SJCRH30 (cell line): ENCODE measurements around the gene DHRS4. TPM values are rescaled to one million over a fixed set of nuclear protein-coding genes. Genes with fewer than 3 reads are reported as not detected.
"Not testable (repeated sequence)": the region's sequence is repeated elsewhere in the genome, so short reads cannot be mapped to it uniquely, and the experiment has no call there.

Experiments used
- DNase-seq, 2 experiments: peaks; one replicate each; pipeline ENCODE4 v3.0.0-alpha.2; 2015 to 2020
- H3K27ac ChIP-seq: fragments of 250-450 bp; sonication (Bioruptor Pico); 2 replicates; pipeline ENCODE4 v1.5.1; 2020; ENCODE audit warnings: mild to moderate bottlenecking, moderate library complexity
- H3K27me3 ChIP-seq: fragments of 250-450 bp; sonication (Bioruptor Pico); 2 replicates; pipeline ENCODE4 v1.5.1; 2020; ENCODE audit warnings: mild to moderate bottlenecking, moderate library complexity
- H3K36me3 ChIP-seq: fragments of 250-450 bp; sonication (Bioruptor Pico); 2 replicates; pipeline ENCODE4 v1.5.1; 2020; ENCODE audit warnings: mild to moderate bottlenecking, moderate library complexity
- H3K4me1 ChIP-seq: fragments of 250-450 bp; sonication (Bioruptor Pico); 2 replicates; pipeline ENCODE4 v1.5.1; 2020; ENCODE audit warnings: mild to moderate bottlenecking, moderate library complexity
- H3K4me3 ChIP-seq: fragments of 250-450 bp; sonication (Bioruptor Pico); 2 replicates; pipeline ENCODE4 v1.5.1; 2020; ENCODE audit warnings: mild to moderate bottlenecking, moderate library complexity
- H3K9me3 ChIP-seq: fragments of 250-450 bp; sonication (Bioruptor Pico); replicated peaks from 2 replicates; pipeline ENCODE4 v1.5.1; 2020; ENCODE audit warnings: mild to moderate bottlenecking, moderate library complexity
- total RNA-seq: library from RNA; depleted of rRNA; stranded (reverse); fragments of >200 nt; shearing (Covaris generic); gene quantifications from 2 replicates; pipeline ENCODE4 v1.2.3, GENCODE V29; 2014; rRNA removed

The DHRS4 gene
- total RNA-seq, 1 experiment from 2014 or later: 18.3 TPM

DNA sequence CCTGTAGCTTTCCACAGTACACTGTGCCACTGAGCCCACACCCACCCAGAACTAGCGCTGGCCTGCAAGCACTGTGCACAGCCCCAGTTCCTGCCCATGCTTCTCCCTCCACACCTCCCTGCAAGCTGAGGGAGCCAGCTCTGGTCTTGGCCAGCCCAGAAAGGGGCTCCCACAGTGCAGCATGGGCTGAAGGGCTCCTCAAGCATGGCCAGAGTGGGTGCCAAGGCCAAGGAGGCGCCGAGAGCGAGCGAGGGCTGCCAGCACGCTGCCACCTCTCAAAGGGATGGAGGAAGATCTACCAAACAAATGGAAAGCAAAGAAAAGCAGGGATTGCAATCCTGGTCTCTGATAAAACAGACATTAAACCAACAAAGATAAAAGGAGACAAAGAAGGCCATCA is 62.2 kb downstream of the DHRS4 start:
- not testable (repeated sequence) for H3K4me1 ChIP-seq, H3K4me3 ChIP-seq, DNase-seq, H3K27ac ChIP-seq, H3K36me3 ChIP-seq, H3K9me3 ChIP-seq, H3K27me3 ChIP-seq

Other genes starting within 250 kb of the DHRS4 start
- gene DHRS4L2, start 35.2 kb downstream of the DHRS4 start, total RNA-seq: 11.1 and 11.7 TPM in 2 replicates
- 0.20 and 0.40 TPM in 2 replicates for gene CARMIL3, start 98.2 kb downstream of the DHRS4 start, total RNA-seq
- gene CPNE6, start 117.8 kb downstream of the DHRS4 start, total RNA-seq: not detected in 2 replicates
- gene PCK2, start 140.5 kb downstream of the DHRS4 start, total RNA-seq: 14.9 and 16.2 TPM in 2 replicates
- 75.2 and 82.0 TPM in 2 replicates for gene DCAF11, start 161.0 kb downstream of the DHRS4 start, total RNA-seq
- gene NRL, start 161.2 kb downstream of the DHRS4 start, total RNA-seq: 3.5 and 4.4 TPM in 2 replicates
- 137 and 161 TPM in 2 replicates for gene FITM1, start 176.9 kb downstream of the DHRS4 start, total RNA-seq
- gene PSME1, start 182.4 kb downstream of the DHRS4 start, total RNA-seq: 118 and 120 TPM in 2 replicates
- gene EMC9, start 187.8 kb downstream of the DHRS4 start, total RNA-seq: 45.6 and 52.7 TPM in 2 replicates
- 237 and 253 TPM in 2 replicates for gene PSME2, start 192.8 kb downstream of the DHRS4 start, total RNA-seq
- 43.0 and 58.8 TPM in 2 replicates for gene RNF31, start 193.7 kb downstream of the DHRS4 start, total RNA-seq
- 11.1 and 15.9 TPM in 2 replicates for gene IRF9, start 207.5 kb downstream of the DHRS4 start, total RNA-seq
- 1.1 and 2.5 TPM in 2 replicates for gene REC8, start 218.3 kb downstream of the DHRS4 start, total RNA-seq
- gene IPO4, start 235.0 kb downstream of the DHRS4 start, total RNA-seq: 56.0 and 60.0 TPM in 2 replicates
- gene TM9SF1, start 241.7 kb downstream of the DHRS4 start, total RNA-seq: 32.6 and 35.7 TPM in 2 replicates